ENCODE data around the gene SMC2. TPM values are rescaled to one million over a fixed set of nuclear protein-coding genes. Genes with fewer than 3 reads are reported as not detected.

SMC2 gene
- total and polyA plus RNA-seq, 9 of the 15 experiments (the other 6 are each of a cell fraction or from before 2014, with no cell fraction given) = 18.0 to 54.0 (median 32.9) TPM

GRCh38 chr9:104138243-104138868 is 44.2 kb downstream of the SMC2 start:
- POLR2A ChIA-PET = no interaction called here
- H3K4me2 ChIP-seq (ENCODE audit: insufficient read depth, low read length) = no peak overlapping the region
- ATAC-seq (no peak), DNase-seq (ENCODE audit: extremely low read depth in 1 of 4, low spot score in 3 of 4) (no peak), FAIRE-seq (no peak)
- intact Hi-C loops (cut with micrococcal nuclease) = no loop called here
- CTCF ChIA-PET (ENCODE audit: low intra/inter-chr PET ratio) = no interaction called here
- no peaks in the 10 kb centered on the region for H3K27me3 ChIP-seq (ENCODE audit: control insufficient read depth in 2 of 2, insufficient read depth in 2 of 2, low read length in 2 of 2)
- in situ Hi-C loops (cut with MboI) = no loop called here
- no peak for TF ChIP-seq MYBL2 (IDR thresholded peaks at IDR 0.05; ENCODE audit: low read depth)
- TF ChIP-seq MYBL2 (CRISPR knock-in tag; IDR thresholded peaks at IDR 0.05; ENCODE audit: borderline replicate concordance) = no peak
- no peak for TF ChIP-seq CREB1 (IDR thresholded peaks at IDR 0.05)
- TF ChIP-seq CREB1 (CRISPR knock-in tag; IDR thresholded peaks at IDR 0.05) = no peak
- TF ChIP-seq CEBPG (CRISPR knock-in tag; IDR thresholded peaks at IDR 0.05) = no peak
- TF ChIP-seq CEBPG (tag; conservative IDR thresholded peaks at IDR 0.05 in 1 of 2, IDR thresholded peaks at IDR 0.05 in 1 of 2) = no peak
- TF ChIP-seq TFAP4 (CRISPR knock-in tag; IDR thresholded peaks at IDR 0.05; ENCODE audit: borderline replicate concordance) = no peak
- TF ChIP-seq ZNF584 (CRISPR knock-in tag; IDR thresholded peaks at IDR 0.05; ENCODE audit: low read depth) = no peak
- H3K79me2 ChIP-seq (ENCODE audit: control insufficient read depth, insufficient read depth, low read length) = no peaks in the 10 kb centered on the region
- 100% methylated on average over 3 of the region's 3 CpGs for WGBS (ENCODE audit: insufficient coverage, low coverage, missing lambda C conversion rate)
- H2AFZ ChIP-seq (ENCODE audit: low read depth, low read length) = no peak overlapping the region
- no TSS peak for BruUV-seq (replicated peaks)
- no peaks in the 10 kb centered on the region for H4K20me1 ChIP-seq (replicated peaks; ENCODE audit: control insufficient read depth, insufficient read depth, low read length)
- no peak overlapping the region for H3K27ac ChIP-seq (ENCODE audit: extremely low read depth, low read depth, low read length)
- H3K4me3 ChIP-seq = no peak overlapping the region
- H3K36me3 ChIP-seq (ENCODE audit: control insufficient read depth, insufficient read depth, low read length) = peaks cover 57% of the 10 kb centered on the region
- H3K4me1 ChIP-seq (replicated peaks in 1 of 2; ENCODE audit: control insufficient read depth in 2 of 2, insufficient read depth in 2 of 2, low read length in 2 of 2) = no peaks in the 10 kb centered on the region
- H3K9me1 ChIP-seq (ENCODE audit: control insufficient read depth, insufficient read depth, low read length) = no peaks in the 10 kb centered on the region
- H3K9me3 ChIP-seq (replicated peaks; ENCODE audit: control insufficient read depth, insufficient read depth, low read depth, low read length) = no peaks in the 10 kb centered on the region
- no peak overlapping the region for H3K9ac ChIP-seq (ENCODE audit: insufficient read depth in 1 of 2, low read depth in 2 of 2, low read length in 2 of 2)
